Measurements from ENCODE around the gene SF3B1.

DNA sequence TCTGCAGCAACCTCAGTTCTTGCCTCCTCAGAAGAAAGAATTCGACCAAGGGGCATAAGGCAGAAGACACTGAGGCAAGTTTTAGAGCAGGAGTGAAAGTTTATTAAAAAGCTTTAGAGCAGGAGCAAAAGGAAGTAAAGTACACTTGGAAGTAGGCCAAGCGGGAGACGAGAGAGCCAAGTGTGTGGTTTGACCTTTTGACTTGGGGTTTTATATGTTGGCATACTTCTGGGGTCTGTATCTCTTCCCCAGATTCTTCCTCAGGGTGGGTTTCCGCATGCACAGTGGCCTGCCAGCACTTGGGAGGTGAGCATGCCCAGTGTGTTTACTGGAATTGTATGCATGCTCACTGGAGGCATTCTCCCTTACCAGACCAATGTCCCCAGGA, 64.9 kb downstream of the SF3B1 start:
- TF ChIP-seq, protein P1, sequence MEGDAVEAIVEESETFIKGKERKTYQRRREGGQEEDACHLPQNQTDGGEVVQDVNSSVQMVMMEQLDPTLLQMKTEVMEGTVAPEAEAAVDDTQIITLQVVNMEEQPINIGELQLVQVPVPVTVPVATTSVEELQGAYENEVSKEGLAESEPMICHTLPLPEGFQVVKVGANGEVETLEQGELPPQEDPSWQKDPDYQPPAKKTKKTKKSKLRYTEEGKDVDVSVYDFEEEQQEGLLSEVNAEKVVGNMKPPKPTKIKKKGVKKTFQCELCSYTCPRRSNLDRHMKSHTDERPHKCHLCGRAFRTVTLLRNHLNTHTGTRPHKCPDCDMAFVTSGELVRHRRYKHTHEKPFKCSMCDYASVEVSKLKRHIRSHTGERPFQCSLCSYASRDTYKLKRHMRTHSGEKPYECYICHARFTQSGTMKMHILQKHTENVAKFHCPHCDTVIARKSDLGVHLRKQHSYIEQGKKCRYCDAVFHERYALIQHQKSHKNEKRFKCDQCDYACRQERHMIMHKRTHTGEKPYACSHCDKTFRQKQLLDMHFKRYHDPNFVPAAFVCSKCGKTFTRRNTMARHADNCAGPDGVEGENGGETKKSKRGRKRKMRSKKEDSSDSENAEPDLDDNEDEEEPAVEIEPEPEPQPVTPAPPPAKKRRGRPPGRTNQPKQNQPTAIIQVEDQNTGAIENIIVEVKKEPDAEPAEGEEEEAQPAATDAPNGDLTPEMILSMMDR (IDR thresholded peaks at IDR 0.05), result no peak
- TF ChIP-seq EZH2 (IDR thresholded peaks at IDR 0.05; ENCODE audit: borderline replicate concordance, insufficient read depth, low read depth, low read length, poor library complexity, severe bottlenecking), result no peak
